Measurements from ENCODE around the gene ZC3H4. TPM values are rescaled to one million over a fixed set of nuclear protein-coding genes. Genes with fewer than 3 reads are reported as not detected.

ZC3H4 gene
- total and polyA plus RNA-seq, 2 experiments from 2014 or later, result 26.7 to 36.9 TPM

DNA sequence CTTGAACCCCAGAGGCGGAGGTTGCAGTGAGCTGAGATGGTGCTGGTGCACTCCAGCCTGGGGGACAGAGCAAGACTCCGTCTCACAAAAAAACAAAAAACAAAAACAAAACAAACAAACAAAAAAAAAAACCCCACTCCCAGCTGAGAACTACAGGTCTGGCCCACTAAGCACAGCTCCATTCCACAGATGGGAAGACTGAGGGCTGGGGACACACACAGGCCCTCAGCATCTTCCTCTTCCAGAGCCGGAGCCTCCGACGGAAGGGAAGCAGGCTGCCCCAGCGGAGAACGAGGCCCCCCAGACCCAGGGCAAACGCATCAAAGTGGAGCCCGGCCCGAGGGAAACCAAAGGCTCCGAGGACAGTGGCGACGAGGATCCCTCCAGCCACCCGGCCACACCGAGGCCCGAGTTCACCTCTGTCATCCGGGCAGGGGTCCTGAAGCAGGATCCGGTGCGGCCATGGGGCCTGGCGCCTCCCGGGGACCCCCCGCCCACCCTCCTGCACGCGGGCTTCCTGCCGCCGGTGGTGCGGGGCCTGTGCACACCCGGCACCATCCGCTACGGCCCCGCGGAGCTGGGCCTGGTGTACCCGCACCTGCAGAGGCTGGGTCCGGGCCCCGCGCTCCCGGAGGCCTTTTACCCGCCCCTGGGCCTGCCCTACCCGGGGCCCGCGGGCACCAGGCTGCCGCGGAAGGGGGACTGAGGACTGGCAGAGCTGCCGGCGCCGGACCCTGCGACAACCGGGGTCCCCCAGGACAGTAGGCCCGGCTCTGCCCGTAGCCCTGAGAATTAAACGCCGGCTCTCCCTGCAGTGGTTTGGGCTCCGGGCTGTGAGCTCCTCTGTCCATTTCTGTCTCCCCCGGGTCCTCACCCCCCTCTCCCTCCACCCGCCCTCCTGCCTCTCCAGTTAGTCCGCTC, 68.4 kb downstream of the ZC3H4 start:
- Histone ChIP-seq H3K36me3 (ENCODE audit: insufficient read depth) (no peaks in the 10 kb centered on the region), H3K27me3 (ENCODE audit: insufficient read depth) (no peaks in the 10 kb centered on the region), H3F3A (replicated peaks; ENCODE audit: low read depth) (0 out of 2 replicates have a peak, but pooled peaks cover 6% of the 10 kb centered on the region), H3K79me2 (replicated peaks; ENCODE audit: insufficient read depth) (peaks cover 10% of the 10 kb centered on the region), H3K4me3 (no peak overlapping the region), H3K9me2 (ENCODE audit: insufficient read depth) (no peaks in the 10 kb centered on the region), H3K4me1 (ENCODE audit: insufficient read depth) (peaks cover 14% of the 10 kb centered on the region), H3K4me2 (no peak overlapping the region), H3K27ac (ENCODE audit: low read depth) (no peak overlapping the region), H4K20me1 (replicated peaks; ENCODE audit: insufficient read depth) (peaks cover 6% of the 10 kb centered on the region), H2AFZ (no peak overlapping the region)
- Mint-ChIP-seq H3K27ac (no peak overlapping the region), H3K4me1 (peaks cover 8% of the 10 kb centered on the region), H3K27me3 (ENCODE audit: insufficient read depth, low read depth, poor library complexity) (peaks cover 16% of the 10 kb centered on the region), H3K9me3 (no peaks in the 10 kb centered on the region; the same call in 2 of the 3 replicates), H3K4me3 (no peak overlapping the region), H3K36me3 (ENCODE audit: low read depth) (peaks cover 3% of the 10 kb centered on the region; the same call in 1 of the 3 replicates)
- no peak for DNase-seq (ENCODE audit: low spot score)
- no peak for ATAC-seq
- TF ChIP-seq, protein P1, sequence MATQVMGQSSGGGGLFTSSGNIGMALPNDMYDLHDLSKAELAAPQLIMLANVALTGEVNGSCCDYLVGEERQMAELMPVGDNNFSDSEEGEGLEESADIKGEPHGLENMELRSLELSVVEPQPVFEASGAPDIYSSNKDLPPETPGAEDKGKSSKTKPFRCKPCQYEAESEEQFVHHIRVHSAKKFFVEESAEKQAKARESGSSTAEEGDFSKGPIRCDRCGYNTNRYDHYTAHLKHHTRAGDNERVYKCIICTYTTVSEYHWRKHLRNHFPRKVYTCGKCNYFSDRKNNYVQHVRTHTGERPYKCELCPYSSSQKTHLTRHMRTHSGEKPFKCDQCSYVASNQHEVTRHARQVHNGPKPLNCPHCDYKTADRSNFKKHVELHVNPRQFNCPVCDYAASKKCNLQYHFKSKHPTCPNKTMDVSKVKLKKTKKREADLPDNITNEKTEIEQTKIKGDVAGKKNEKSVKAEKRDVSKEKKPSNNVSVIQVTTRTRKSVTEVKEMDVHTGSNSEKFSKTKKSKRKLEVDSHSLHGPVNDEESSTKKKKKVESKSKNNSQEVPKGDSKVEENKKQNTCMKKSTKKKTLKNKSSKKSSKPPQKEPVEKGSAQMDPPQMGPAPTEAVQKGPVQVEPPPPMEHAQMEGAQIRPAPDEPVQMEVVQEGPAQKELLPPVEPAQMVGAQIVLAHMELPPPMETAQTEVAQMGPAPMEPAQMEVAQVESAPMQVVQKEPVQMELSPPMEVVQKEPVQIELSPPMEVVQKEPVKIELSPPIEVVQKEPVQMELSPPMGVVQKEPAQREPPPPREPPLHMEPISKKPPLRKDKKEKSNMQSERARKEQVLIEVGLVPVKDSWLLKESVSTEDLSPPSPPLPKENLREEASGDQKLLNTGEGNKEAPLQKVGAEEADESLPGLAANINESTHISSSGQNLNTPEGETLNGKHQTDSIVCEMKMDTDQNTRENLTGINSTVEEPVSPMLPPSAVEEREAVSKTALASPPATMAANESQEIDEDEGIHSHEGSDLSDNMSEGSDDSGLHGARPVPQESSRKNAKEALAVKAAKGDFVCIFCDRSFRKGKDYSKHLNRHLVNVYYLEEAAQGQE (IDR thresholded peaks at IDR 0.05; ENCODE audit: unreplicated experiment), result no peak
- TF ChIP-seq ZNF331 (CRISPR knock-in tag; IDR thresholded peaks at IDR 0.05; ENCODE audit: low read depth), result no peak
- TF ChIP-seq, protein P2, sequence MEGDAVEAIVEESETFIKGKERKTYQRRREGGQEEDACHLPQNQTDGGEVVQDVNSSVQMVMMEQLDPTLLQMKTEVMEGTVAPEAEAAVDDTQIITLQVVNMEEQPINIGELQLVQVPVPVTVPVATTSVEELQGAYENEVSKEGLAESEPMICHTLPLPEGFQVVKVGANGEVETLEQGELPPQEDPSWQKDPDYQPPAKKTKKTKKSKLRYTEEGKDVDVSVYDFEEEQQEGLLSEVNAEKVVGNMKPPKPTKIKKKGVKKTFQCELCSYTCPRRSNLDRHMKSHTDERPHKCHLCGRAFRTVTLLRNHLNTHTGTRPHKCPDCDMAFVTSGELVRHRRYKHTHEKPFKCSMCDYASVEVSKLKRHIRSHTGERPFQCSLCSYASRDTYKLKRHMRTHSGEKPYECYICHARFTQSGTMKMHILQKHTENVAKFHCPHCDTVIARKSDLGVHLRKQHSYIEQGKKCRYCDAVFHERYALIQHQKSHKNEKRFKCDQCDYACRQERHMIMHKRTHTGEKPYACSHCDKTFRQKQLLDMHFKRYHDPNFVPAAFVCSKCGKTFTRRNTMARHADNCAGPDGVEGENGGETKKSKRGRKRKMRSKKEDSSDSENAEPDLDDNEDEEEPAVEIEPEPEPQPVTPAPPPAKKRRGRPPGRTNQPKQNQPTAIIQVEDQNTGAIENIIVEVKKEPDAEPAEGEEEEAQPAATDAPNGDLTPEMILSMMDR (conservative IDR thresholded peaks at IDR 0.05; ENCODE audit: low read depth in 2 of 2), result no peak
- TF ChIP-seq POLR2AphosphoS5 (IDR thresholded peaks at IDR 0.05; ENCODE audit: low read depth), result no peak
- TF ChIP-seq, protein P3, sequence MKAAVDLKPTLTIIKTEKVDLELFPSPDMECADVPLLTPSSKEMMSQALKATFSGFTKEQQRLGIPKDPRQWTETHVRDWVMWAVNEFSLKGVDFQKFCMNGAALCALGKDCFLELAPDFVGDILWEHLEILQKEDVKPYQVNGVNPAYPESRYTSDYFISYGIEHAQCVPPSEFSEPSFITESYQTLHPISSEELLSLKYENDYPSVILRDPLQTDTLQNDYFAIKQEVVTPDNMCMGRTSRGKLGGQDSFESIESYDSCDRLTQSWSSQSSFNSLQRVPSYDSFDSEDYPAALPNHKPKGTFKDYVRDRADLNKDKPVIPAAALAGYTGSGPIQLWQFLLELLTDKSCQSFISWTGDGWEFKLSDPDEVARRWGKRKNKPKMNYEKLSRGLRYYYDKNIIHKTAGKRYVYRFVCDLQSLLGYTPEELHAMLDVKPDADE (IDR thresholded peaks at IDR 0.05), result no peak
- TF ChIP-seq EZH2 (IDR thresholded peaks at IDR 0.05; ENCODE audit: low read depth, unreplicated experiment), result no peak
- TF ChIP-seq, protein P4, sequence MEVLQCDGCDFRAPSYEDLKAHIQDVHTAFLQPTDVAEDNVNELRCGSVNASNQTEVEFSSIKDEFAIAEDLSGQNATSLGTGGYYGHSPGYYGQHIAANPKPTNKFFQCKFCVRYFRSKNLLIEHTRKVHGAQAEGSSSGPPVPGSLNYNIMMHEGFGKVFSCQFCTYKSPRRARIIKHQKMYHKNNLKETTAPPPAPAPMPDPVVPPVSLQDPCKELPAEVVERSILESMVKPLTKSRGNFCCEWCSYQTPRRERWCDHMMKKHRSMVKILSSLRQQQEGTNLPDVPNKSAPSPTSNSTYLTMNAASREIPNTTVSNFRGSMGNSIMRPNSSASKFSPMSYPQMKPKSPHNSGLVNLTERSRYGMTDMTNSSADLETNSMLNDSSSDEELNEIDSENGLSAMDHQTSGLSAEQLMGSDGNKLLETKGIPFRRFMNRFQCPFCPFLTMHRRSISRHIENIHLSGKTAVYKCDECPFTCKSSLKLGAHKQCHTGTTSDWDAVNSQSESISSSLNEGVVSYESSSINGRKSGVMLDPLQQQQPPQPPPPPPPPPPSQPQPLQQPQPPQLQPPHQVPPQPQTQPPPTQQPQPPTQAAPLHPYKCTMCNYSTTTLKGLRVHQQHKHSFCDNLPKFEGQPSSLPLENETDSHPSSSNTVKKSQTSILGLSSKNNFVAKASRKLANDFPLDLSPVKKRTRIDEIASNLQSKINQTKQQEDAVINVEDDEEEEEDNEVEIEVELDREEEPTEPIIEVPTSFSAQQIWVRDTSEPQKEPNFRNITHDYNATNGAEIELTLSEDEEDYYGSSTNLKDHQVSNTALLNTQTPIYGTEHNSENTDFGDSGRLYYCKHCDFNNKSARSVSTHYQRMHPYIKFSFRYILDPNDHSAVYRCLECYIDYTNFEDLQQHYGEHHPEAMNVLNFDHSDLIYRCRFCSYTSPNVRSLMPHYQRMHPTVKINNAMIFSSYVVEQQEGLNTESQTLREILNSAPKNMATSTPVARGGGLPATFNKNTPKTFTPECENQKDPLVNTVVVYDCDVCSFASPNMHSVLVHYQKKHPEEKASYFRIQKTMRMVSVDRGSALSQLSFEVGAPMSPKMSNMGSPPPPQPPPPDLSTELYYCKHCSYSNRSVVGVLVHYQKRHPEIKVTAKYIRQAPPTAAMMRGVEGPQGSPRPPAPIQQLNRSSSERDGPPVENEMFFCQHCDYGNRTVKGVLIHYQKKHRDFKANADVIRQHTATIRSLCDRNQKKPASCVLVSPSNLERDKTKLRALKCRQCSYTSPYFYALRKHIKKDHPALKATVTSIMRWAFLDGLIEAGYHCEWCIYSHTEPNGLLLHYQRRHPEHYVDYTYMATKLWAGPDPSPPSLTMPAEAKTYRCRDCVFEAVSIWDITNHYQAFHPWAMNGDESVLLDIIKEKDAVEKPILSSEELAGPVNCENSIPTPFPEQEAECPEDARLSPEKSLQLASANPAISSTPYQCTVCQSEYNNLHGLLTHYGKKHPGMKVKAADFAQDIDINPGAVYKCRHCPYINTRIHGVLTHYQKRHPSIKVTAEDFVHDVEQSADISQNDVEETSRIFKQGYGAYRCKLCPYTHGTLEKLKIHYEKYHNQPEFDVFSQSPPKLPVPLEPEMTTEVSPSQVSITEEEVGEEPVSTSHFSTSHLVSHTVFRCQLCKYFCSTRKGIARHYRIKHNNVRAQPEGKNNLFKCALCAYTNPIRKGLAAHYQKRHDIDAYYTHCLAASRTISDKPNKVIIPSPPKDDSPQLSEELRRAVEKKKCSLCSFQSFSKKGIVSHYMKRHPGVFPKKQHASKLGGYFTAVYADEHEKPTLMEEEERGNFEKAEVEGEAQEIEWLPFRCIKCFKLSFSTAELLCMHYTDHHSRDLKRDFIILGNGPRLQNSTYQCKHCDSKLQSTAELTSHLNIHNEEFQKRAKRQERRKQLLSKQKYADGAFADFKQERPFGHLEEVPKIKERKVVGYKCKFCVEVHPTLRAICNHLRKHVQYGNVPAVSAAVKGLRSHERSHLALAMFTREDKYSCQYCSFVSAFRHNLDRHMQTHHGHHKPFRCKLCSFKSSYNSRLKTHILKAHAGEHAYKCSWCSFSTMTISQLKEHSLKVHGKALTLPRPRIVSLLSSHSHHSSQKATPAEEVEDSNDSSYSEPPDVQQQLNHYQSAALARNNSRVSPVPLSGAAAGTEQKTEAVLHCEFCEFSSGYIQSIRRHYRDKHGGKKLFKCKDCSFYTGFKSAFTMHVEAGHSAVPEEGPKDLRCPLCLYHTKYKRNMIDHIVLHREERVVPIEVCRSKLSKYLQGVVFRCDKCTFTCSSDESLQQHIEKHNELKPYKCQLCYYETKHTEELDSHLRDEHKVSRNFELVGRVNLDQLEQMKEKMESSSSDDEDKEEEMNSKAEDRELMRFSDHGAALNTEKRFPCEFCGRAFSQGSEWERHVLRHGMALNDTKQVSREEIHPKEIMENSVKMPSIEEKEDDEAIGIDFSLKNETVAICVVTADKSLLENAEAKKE (CRISPR knock-in tag; IDR thresholded peaks at IDR 0.05), result no peak
- no peak for TF ChIP-seq NANOG (IDR thresholded peaks at IDR 0.05; ENCODE audit: borderline replicate concordance)
- no peak for TF ChIP-seq JUNB (IDR thresholded peaks at IDR 0.05; ENCODE audit: unreplicated experiment)
- TF ChIP-seq CREB1 (CRISPR knock-in tag; IDR thresholded peaks at IDR 0.05; ENCODE audit: low read depth), result no peak
- TF ChIP-seq STAT1 (IDR thresholded peaks at IDR 0.05; ENCODE audit: unreplicated experiment), result no peak
- TF ChIP-seq EZH2phosphoT487 (IDR thresholded peaks at IDR 0.05; ENCODE audit: unreplicated experiment), result no peak
- TF ChIP-seq ZNF114 (CRISPR knock-in tag; IDR thresholded peaks at IDR 0.05), result no peak
